GM21737 (cell line): Measurements from ENCODE around the gene HEMGN.

Experiments used
- ATAC-seq: cut with Tn5 transposase; IDR thresholded peaks from one replicate; pipeline ENCODE4 v1.9.1; 2021; ENCODE audit warnings: mild to moderate bottlenecking, moderate library complexity; ENCODE audit not compliant: unreplicated experiment

The HEMGN gene

DNA sequence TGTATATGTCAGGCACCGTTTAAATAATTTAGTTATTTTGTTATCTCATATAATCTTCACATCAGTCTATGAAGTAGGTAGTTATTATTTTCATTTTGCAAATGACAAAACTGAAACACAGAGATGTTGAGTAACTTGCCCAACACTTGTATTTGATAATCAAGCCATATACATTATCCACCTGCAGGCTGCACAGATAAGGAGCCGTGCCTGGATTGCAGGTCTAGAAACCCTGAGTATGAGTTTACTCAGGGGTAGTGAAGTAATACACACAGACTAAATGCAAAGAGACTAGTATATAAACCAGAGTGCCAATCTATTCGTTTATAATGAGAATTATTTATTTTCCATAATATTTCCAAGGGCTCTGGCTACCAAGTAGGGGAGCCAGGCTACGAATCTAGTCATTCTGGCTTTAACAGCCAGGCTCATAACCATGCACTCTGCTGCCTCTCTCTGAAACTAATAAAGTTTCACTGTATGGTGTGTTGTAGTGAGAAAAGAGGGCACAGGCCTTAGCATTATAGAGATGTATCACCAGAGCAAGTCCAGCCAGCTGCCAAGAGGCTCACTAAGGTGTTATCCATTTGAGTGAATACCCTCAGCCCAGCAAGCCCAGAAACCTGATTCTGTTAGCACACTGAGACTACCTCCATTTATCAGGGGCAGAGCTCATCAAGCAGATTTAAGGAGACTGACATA, 4.5 kb downstream of the HEMGN start:
- no peak for ATAC-seq

DNA sequence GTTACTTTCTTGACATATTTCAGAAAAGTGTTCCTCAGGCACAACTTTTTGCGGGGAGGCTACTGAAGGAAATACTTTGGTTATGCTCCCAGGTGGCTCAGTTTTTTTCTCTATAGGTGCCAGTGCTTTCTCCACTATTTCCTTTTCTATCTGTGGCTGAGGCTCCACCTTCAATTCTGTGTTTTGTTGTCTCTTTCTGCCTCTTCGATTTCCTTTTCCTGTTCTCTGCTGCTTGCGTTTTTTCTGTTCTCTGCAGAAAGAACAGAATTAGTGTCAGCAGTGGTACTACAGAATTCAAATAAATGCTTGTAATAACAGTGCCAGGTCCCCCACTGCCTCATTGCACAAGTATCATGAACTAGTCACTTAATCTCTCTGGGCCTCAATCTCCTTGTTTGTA, 7.0 kb downstream of the HEMGN start:
- no peak for ATAC-seq

DNA sequence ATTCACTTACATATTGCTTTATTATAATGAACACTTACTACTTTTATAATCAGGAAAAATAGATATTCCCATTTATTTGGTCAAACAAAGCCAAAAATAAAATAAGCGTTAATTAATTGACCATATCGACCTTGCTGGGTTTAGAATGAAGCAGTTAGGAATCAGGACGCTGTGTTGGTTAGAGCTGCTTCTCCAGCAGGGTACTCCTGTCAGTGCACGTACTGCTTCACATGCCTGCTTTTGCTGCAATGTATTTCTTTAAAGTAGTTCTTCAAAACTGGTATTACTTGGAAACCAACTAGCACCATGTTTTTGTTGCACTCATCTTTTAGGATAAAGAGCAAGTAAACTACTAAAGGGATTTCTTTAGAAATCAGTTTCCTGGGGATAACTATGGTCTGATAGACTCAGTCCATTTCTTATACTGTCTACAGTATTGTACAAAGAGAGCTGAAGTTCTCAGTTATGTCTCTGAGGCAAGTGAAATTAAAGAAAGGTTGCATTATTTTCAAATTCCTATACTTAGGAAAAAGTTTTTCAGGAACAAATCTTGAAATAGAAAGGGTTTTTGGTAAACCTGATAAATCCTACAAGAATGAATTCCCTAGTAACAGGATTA, 8.9 kb downstream of the HEMGN start:
- ATAC-seq, result no peak

DNA sequence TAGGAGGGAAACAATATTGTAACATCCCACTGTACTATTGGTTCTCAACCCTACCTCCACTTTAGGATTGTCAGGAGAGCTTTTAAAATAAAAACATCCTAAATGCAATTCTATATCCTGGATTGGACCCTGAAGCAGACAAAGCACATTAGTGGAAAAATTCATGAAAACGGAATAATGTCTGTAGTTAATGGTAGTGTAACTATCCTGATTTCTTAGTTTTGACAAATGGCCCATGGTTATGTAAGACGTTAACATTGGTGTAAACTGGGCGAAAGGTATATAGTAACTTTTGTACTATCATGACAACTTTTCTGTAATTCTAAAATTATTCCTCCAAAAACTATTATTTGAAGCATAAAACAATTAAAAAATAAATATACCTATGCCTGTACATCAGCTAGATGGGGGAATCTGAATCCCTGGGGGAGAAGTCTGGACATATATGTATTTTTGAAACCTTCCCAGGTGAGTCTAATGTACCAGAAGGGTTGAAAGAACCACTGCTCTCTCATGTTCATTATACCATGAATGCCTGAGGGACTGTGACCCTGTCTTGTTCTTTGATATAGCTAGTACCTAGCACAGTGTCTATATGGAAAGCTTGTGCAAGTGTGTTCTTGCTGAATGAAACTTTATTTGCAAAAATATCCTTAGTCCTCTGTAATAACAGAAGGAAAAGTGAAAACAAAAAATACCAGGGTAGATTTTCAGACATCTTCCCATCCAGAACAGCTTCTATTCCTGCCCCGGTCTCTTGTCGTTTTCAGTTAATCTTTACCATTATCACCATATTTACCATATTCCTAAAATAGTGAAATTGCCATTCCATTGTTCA, 12.3 kb downstream of the HEMGN start:
- ATAC-seq, result no peak

DNA sequence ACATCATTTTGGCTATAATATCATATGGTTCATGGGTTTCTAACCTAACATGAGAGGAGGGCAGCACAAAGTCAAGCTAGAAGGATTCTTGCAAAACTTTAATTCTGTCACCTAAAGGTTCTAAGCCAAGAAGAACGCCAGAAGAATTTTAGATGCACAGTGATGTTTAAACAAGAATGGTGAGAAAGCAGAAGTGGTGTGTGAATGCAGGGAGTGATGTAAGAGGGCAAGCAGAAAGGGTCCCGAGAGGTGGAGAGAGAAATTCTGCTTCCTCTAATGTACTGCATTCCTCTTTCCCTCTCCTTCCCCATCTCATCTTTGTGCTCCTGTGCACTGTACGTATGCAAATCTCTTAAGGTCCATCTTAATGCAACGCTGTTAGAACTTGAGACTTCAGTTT, 13.6 kb downstream of the HEMGN start:
- no peak for ATAC-seq

DNA sequence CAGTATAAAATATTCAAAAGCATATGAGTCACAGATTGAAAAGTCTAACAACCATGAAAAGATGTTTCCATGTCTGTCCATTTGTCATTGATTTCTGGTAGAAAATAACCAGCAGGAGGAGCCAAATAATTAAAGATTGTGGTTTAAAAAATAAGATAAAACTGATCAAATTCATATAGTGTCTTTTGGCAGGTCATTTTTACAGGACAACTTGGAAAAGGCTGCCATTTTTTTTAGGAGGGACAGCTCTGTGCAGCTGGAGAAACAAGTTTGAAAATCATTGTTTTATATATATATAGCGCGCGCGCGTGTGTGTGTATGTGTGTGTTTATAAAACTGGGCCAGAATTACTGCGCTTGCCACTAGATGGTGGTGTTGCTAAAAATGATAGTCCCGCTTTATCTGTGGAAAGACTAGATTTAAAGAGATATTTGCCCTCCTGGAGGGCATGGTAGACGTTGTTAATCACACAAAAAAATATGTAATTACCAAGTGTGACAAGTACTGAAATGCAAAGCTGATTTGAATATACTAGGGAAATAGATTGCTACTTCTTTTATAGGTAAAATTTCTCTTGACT, 14.4 kb downstream of the HEMGN start:
- ATAC-seq, result no peak

DNA sequence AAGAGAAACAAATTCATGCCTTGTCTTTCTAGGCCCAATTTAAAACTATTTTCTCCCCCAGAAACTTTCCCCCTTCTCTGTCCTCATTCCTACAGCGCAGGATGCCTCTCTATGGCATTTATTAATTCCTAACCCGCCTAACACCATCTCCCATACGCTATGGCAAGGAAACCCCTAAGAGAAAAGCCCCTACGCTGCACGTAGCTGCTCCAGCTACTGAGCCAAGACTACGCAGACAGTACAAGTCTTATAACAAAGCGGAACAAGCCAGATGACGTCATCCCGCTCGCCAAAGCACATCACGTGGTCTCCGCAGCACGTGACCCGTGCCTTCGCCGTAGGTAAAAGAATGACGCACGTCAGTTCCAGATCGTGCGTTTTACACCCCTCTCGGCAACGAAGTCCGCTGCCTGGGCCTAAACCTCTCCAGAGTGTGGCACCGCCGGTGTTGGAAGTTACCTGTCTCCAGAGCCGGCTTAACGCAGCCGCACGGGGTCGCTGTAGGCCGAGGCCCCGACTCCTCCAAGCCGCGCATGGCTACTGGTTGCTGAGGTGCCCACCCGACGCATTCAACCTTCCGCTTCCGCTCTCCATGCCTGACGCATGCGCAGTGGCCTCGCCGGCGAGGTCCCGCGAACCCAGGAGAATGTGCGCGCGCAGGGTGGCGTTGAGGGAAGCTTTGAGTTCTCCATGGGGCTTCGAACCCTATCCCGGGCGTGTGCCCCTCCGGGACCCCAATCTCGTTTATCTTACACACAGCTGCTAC, 15.8 kb downstream of the HEMGN start, which contains the start of gene TRMO:
Gene TRMO (minus strand): TSS at position 542 of the 766 bp plus-strand sequence. CDS start 7 bp downstream, at position 535.
- peak; percentile 75 for ATAC-seq

DNA sequence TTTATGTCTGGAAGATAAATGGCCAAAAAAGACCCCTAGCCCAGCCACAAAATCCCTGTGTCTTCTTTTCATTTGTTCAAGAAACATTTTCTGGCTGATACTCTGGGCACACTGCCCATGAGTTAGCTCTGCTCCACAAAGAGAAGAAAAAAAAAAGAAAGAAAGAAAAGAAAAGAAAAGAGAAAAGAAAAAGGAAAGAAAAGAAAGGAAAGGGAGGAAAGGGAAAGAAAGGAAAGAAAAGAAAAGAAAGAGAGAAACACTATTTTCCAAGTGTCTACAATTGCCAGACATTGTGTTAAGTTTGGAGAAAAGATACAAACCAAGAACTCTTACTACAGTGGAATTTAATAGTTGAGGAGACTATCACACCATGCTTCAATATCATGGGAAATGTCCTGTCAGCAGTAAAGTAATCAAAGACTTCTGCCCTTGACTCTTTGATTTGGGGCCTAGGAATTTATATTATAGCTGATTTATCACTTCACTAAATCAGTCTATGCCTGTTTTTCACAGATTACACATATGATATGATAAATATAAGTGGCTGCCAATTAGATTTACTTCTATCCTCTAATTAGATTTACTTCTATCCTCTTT, 18.7 kb downstream of the HEMGN start:
- no peak for ATAC-seq

DNA sequence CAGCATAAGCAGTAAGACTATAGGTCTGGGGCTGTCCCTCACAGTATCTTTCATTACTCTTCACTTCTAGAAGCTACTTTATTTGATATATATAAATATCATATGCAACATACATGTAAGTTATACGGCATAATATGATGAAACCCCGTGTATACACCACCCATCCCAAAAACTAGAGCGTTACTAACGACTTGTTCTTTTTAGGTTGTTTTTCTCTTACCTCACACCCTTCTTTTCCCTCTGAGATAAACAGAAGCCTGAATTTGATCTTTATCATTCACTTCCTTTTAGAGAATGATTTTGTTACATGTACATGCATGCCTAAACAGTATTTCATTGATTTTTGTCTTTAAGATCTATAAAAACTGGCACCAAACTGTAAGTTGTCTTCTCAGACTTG, 19.4 kb downstream of the HEMGN start:
- no peak for ATAC-seq

DNA sequence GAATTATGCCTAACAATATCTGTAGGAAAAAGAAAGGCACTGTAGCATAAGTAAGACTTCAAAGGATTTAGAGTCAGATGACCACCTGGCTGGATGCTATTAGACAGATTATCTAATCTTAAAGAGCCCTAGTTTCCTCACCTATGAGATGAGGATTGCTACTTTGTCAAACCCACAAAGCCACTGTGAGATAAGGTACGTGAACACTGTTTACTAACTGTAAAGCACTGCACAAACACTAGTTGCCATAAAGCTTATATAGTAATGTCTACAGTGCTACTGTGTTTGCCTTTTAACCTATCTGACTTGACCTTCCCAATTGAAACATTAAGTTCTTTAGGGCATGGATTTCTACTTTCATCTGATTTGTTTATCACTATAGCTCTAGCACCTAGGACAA, 26.0 kb downstream of the HEMGN start:
- ATAC-seq, result no peak

DNA sequence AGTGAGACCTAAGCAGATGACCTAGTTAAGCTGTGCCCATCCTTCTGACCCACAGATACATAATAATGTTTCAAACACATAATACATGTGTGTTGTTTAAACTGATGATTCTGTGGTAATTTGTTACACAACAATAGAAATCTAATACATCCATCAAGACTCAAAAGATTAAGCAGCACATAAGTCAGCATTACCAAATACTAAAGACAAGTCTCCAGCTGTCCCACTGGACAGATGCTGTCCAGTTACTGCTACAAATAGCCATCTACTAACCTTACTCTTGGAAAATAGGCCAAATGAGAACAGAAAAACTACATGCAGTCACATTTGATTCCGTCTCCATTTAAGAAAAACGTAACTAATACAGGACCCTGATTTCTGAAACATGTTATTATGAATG, 26.4 kb downstream of the HEMGN start:
- ATAC-seq, result no peak

DNA sequence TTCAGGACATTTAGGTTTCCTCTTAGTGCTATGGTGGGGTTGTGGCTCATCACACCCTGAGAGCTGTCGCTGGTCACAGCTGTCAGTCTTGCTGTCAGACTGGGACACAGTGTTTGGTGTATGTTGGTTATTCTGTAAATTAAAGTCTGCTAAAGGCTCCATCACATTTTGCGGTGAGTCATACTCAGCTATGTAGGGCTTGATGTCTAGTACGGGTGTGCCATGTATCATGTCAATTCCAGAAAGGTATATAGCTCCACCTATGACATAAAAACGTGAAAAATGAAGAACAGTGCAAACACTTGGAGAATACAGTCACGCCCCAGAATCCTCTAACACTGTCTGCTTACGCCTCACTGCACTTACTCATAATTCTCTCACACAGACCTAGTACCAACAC, 27.6 kb downstream of the HEMGN start:
- no peak for ATAC-seq

DNA sequence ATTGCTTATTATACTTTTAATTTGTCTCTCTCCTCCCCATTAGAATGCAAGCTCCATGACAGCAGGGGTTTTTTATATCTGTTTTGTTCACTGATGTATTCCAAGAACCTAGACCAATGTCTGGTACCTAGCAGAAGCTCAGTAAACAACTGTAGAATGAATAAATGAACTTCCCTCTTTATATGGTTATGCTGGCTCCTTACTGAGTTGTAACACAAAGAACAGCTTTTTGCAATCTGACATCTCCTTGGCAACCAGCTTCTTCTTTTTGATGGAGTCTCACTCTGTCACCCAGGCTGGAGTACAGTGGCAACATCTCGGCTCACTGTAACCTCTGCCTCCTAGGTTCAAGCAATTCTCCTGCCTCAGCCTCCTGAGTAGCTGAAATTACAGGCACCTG, 29.3 kb downstream of the HEMGN start:
- ATAC-seq, result no peak

DNA sequence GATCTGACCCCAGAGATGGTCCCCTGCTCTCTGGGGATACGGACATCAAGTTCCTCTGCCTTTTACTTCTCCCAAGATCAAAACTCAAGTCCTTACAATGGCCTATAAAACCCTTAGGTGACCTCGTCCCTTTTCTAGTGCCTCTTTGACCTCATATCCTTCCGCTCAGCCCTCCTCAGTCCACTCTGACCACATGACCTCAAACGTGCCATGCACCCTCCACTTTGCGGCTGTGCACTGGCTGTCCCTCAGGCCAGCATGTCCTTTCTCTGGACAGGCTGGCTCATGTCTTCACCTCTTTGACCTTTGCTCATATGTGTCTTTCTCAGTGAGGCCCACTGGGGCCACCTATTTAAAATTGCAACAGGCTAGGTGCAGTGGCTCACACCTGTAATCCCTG, 30.3 kb downstream of the HEMGN start:
- no peak for ATAC-seq

DNA sequence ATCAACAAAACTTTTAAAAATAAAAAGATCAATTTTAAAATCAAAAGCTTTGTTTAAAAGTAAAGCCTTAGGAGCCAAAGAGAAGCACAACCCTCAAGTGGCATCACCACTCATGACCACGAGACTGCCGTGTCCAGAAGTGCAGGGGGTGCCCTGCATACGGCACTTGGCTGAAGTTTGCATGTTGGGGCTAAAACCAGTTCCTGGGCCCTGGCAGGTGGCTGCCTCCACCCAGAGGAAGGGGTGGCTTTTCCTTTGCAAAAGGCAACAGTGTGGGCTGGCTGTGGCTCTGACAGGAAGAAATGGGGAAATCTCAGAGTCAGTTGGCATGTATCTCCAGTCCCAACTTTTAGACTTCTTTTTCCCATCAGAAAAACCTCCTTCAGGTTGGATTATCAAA, 30.9 kb downstream of the HEMGN start:
- no peak for ATAC-seq

DNA sequence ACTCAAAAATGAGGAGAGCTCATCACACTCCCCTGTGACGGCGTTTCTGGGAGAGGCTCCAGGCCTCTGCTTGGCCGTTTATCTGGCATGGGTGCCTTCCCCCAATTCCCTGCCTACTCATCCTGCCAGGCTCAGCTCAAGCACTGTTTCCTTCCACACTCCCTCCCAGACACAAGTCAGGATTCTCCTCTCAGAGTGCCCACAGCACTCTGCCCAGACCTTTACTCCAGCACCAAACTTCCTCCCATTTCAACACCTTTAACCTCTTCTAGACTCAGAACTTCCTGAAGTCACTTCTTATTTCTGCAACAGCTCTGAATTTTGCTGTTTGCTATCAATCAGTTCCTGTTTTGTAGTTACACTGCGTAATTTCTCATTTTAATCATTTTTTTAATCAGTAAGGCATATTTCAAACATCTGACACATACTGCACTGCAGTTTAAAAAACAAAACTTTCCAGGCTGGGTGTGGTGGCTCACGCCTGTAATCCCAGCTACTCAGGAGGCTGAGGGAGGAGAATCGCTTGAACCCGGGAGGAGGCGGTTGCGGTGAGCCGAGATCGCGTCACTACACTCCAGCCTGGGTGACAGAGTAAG, 31.6 kb downstream of the HEMGN start:
- no peak for ATAC-seq

DNA sequence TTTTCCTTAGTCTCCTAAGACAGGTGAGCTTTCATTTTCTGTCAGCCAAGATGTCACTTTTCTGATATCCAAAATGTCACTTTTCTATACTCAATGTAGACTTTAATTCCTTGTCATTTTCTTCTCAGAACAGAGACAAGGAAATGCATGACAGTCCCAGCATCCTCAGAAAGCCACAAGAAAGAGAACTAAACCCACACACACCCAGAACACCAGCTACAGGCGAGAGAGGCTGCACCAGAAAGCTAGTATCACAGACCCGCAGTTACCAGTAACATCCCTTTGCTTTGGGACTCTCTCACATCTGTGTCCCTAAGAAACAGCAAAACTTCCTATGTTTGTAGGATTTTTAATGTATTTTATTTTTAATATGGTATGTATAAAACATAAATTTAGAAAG, 32.7 kb downstream of the HEMGN start:
- no peak for ATAC-seq

DNA sequence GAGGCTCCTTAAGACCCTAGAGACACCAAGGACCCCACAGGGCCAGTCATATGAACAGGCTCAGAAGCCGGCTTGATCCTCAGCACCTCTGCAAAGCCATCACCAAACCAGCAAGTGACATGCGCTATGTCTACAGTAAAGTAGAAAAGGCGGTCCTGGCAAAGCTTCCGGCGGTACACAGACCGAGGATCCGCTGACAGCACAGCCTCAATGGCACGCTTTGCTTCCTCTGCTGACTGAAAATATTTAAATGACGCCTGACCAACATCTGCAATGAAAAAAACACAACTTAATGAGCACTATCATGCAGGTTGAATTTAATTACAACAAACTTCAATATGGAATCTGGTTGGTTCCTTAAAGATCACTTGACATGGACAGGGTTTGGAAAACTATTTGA, 33.2 kb downstream of the HEMGN start:
- ATAC-seq, result no peak

DNA sequence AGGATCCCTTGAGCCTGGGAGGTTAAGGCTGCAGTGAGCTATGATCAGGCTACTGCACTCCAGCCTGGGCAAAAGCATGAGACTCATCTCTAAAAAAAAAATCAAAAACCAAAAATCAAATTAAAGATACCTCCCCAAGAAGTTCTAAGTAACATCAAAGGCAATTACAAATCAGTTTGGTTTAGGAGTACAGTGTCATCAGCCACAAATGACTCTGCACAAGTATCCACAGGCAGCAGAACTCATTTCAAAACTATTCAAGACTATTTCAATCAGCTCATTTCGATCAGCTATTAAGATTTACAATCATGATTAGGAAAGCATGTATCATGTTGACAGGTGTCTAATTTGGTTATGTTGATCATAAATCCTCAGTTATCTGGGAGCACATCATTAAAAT, 34.8 kb downstream of the HEMGN start:
- ATAC-seq, result no peak
